Measurements from ENCODE around the gene ZDHHC1.

Gene ZDHHC1

DNA sequence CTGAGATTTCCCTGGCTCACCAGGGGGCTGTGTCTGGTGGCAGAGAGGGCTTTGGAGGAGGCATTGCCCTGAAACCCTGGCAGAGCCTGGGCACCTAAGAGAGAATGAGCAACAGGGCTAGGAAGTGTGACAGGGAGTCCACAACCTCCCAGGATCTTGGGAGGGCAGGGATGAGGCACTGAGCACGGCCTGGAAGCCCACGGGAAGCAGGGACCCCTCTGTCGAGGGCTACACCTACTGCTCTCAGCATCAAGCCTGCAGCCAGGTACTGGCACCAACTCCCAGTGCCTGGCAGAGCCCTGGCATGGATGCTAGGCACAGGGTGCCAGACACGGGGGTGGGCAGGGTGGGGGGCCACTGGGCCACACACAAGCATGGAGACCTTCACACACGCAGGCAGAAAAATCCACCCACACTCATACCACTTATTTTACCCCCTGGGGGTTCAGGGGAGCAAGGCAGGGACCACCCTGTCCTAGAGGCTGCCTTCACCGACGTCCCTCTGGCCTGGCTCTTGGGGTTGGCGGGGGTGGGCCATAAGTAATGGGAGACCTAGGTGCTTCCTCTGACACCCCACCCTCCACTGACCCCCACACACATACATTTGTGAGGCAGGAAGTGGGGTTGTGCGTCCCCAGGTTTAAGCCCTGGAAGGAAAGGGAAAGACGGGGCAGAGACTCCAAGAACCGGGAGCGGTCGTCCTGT is 13.7 kb upstream of the ZDHHC1 start:
- Histone ChIP-seq H3K36me3 (ENCODE audit: insufficient read depth, low read length) (no peaks in the 10 kb centered on the region), H3K27ac (ENCODE audit: low read depth, low read length) (no peak overlapping the region), H3K27me3 (ENCODE audit: insufficient read depth, low read length) (peaks cover 35% of the 10 kb centered on the region), H3K4me1 (ENCODE audit: insufficient read depth, low read length) (peaks cover 35% of the 10 kb centered on the region), H3K9ac (ENCODE audit: low read depth, low read length) (peak overlapping the region; percentile 86), H3K4me3 (ENCODE audit: low read length) (peak overlapping the region; percentile 71), H3K9me3 (ENCODE audit: insufficient read depth, low read depth, low read length) (no peaks in the 10 kb centered on the region)
- 37% methylated on average over 10 of the region's 13 CpGs for WGBS

- Histone ChIP-seq H3K4me1 (ENCODE audit: insufficient read depth, low read length) (peaks cover 41% of the 10 kb centered on the region), H3K9me3 (ENCODE audit: insufficient read depth, low read depth, low read length) (no peaks in the 10 kb centered on the region), H3K36me3 (ENCODE audit: insufficient read depth, low read length) (no peaks in the 10 kb centered on the region), H3K9ac (ENCODE audit: low read depth, low read length) (no peak overlapping the region), H3K4me3 (ENCODE audit: low read length) (no peak overlapping the region), H3K27ac (ENCODE audit: low read depth, low read length) (no peak overlapping the region), H3K27me3 (ENCODE audit: insufficient read depth, low read length) (peaks cover 35% of the 10 kb centered on the region)
- 88% methylated on average over 3 of the region's 3 CpGs for WGBS
These were observed 12.9 kb upstream of the ZDHHC1 start for GRCh38 chr16:67429053-67429798.

GRCh38 chr16:67428146-67428731 is 12.0 kb upstream of the ZDHHC1 start:
- Histone ChIP-seq H3K9me3 (ENCODE audit: insufficient read depth, low read depth, low read length) (no peaks in the 10 kb centered on the region), H3K27me3 (ENCODE audit: insufficient read depth, low read length) (peaks cover 35% of the 10 kb centered on the region), H3K4me3 (ENCODE audit: low read length) (no peak overlapping the region), H3K27ac (ENCODE audit: low read depth, low read length) (no peak overlapping the region), H3K9ac (ENCODE audit: low read depth, low read length) (no peak overlapping the region), H3K4me1 (ENCODE audit: insufficient read depth, low read length) (peaks cover 46% of the 10 kb centered on the region), H3K36me3 (ENCODE audit: insufficient read depth, low read length) (no peaks in the 10 kb centered on the region)
- 32% methylated on average over 11 of the region's 11 CpGs for WGBS

- Histone ChIP-seq H3K9ac (ENCODE audit: low read depth, low read length) (no peak overlapping the region), H3K9me3 (ENCODE audit: insufficient read depth, low read depth, low read length) (no peaks in the 10 kb centered on the region), H3K4me3 (ENCODE audit: low read length) (no peak overlapping the region), H3K4me1 (ENCODE audit: insufficient read depth, low read length) (peaks cover 38% of the 10 kb centered on the region), H3K27ac (ENCODE audit: low read depth, low read length) (no peak overlapping the region), H3K36me3 (ENCODE audit: insufficient read depth, low read length) (no peaks in the 10 kb centered on the region), H3K27me3 (ENCODE audit: insufficient read depth, low read length) (peaks cover 32% of the 10 kb centered on the region)
- WGBS: 92% methylated on average over 7 of the region's 7 CpGs
These were observed 10.7 kb upstream of the ZDHHC1 start for GRCh38 chr16:67426950-67427349.

DNA sequence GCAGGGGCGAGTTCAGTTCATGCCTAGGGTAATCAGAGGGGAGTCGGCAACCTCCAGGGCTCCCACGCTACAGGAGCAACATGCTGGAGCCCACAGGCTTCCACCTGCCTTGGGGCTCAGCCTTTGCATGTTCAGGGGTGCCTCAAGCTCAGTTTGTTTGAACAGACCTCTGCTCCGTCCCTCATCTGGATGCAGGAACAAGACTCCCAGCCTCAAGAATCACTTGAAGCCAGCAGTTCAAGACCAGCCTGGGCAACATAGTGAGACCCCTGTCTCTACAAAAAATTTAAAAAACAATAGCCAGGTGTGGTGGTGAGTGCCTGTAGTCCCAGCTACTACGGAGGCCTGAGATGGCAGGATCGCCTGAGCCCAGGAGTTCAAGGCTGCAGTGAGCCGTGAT is 9.7 kb upstream of the ZDHHC1 start:
- Histone ChIP-seq H3K4me1 (ENCODE audit: insufficient read depth, low read length) (peaks cover 38% of the 10 kb centered on the region), H3K36me3 (ENCODE audit: insufficient read depth, low read length) (no peaks in the 10 kb centered on the region), H3K27ac (ENCODE audit: low read depth, low read length) (no peak overlapping the region), H3K27me3 (ENCODE audit: insufficient read depth, low read length) (peaks cover 25% of the 10 kb centered on the region), H3K9me3 (ENCODE audit: insufficient read depth, low read depth, low read length) (no peaks in the 10 kb centered on the region), H3K9ac (ENCODE audit: low read depth, low read length) (no peak overlapping the region), H3K4me3 (ENCODE audit: low read length) (no peak overlapping the region)
- WGBS: 90% methylated on average over 7 of the region's 7 CpGs

- Histone ChIP-seq H3K36me3 (ENCODE audit: insufficient read depth, low read length) (no peaks in the 10 kb centered on the region), H3K4me1 (ENCODE audit: insufficient read depth, low read length) (peaks cover 38% of the 10 kb centered on the region), H3K27ac (ENCODE audit: low read depth, low read length) (0 out of 2 replicates have a peak overlapping the region, but pooled peaks have one; percentile 2), H3K4me3 (ENCODE audit: low read length) (no peak overlapping the region), H3K9ac (ENCODE audit: low read depth, low read length) (no peak overlapping the region), H3K9me3 (ENCODE audit: insufficient read depth, low read depth, low read length) (no peaks in the 10 kb centered on the region), H3K27me3 (ENCODE audit: insufficient read depth, low read length) (peaks cover 23% of the 10 kb centered on the region)
- 77% methylated on average over 4 of the region's 4 CpGs for WGBS
These were observed 9.3 kb upstream of the ZDHHC1 start for GRCh38 chr16:67425580-67425979.

- H3K27me3 ChIP-seq (ENCODE audit: insufficient read depth, low read length): peaks cover 18% of the 10 kb centered on the region
- no peaks in the 10 kb centered on the region for H3K9me3 ChIP-seq (ENCODE audit: insufficient read depth, low read depth, low read length)
- 17% methylated on average over 5 of the region's 6 CpGs for WGBS
- no peaks in the 10 kb centered on the region for H3K36me3 ChIP-seq (ENCODE audit: insufficient read depth, low read length)
- peak overlapping the region; percentile 62; the same call in 1 of the 2 replicates for H3K9ac ChIP-seq (ENCODE audit: low read depth, low read length)
- peak overlapping the region; percentile 35; the same call in 1 of the 2 replicates for H3K4me3 ChIP-seq (ENCODE audit: low read length)
- peak overlapping the region; percentile 96; the same call in 1 of the 2 replicates for H3K27ac ChIP-seq (ENCODE audit: low read depth, low read length)
- peaks cover 38% of the 10 kb centered on the region for H3K4me1 ChIP-seq (ENCODE audit: insufficient read depth, low read length)
These were observed 8.8 kb upstream of the ZDHHC1 start for GRCh38 chr16:67425061-67425460.

DNA sequence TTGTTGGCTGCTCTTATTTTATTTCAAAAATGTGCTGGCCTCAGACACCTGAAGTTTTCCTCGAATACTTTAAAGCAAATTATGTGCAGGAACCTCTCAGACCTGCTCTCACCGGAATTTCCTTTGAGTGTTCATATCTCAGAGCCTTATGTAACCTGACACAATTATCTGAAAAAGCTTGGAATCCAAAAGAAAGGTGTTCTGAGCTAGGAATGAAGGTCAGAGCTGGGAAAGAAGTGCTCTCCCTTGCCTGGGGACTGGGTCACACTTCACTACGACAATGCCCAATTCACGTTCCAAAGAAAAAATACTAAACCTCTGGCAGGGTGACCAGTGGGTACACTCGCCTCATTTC is 8.0 kb upstream of the ZDHHC1 start:
- Histone ChIP-seq H3K9ac (ENCODE audit: low read depth, low read length) (peak overlapping the region; percentile 62), H3K27ac (ENCODE audit: low read depth, low read length) (peak overlapping the region; percentile 96), H3K4me3 (ENCODE audit: low read length) (peak overlapping the region; percentile 35), H3K9me3 (ENCODE audit: insufficient read depth, low read depth, low read length) (no peaks in the 10 kb centered on the region), H3K27me3 (ENCODE audit: insufficient read depth, low read length) (peaks cover 10% of the 10 kb centered on the region), H3K36me3 (ENCODE audit: insufficient read depth, low read length) (no peaks in the 10 kb centered on the region), H3K4me1 (ENCODE audit: insufficient read depth, low read length) (peaks cover 38% of the 10 kb centered on the region)
- WGBS: 17% methylated on average over 5 of the region's 5 CpGs

GRCh38 chr16:67423611-67424260 is 7.5 kb upstream of the ZDHHC1 start:
- Histone ChIP-seq H3K4me1 (ENCODE audit: insufficient read depth, low read length) (peaks cover 37% of the 10 kb centered on the region), H3K9me3 (ENCODE audit: insufficient read depth, low read depth, low read length) (no peaks in the 10 kb centered on the region), H3K36me3 (ENCODE audit: insufficient read depth, low read length) (no peaks in the 10 kb centered on the region), H3K9ac (ENCODE audit: low read depth, low read length) (0 out of 2 replicates have a peak overlapping the region, but pooled peaks have one; percentile 18), H3K27me3 (ENCODE audit: insufficient read depth, low read length) (peaks cover 5% of the 10 kb centered on the region; the same call in 1 of the 2 replicates), H3K27ac (ENCODE audit: low read depth, low read length) (peak overlapping the region; percentile 96), H3K4me3 (ENCODE audit: low read length) (peak overlapping the region; percentile 35)
- 18% methylated on average over 7 of the region's 9 CpGs for WGBS

GRCh38 chr16:67423015-67423414 is 6.7 kb upstream of the ZDHHC1 start:
- Histone ChIP-seq H3K4me1 (ENCODE audit: insufficient read depth, low read length) (peaks cover 34% of the 10 kb centered on the region), H3K9me3 (ENCODE audit: insufficient read depth, low read depth, low read length) (no peaks in the 10 kb centered on the region), H3K4me3 (ENCODE audit: low read length) (no peak overlapping the region), H3K9ac (ENCODE audit: low read depth, low read length) (no peak overlapping the region), H3K27me3 (ENCODE audit: insufficient read depth, low read length) (no peaks in the 10 kb centered on the region; the same call in 1 of the 2 replicates), H3K27ac (ENCODE audit: low read depth, low read length) (no peak overlapping the region), H3K36me3 (ENCODE audit: insufficient read depth, low read length) (no peaks in the 10 kb centered on the region)
- 88% methylated on average over 5 of the region's 5 CpGs for WGBS

- Histone ChIP-seq H3K9ac (ENCODE audit: low read depth, low read length) (no peak overlapping the region), H3K27ac (ENCODE audit: low read depth, low read length) (peak overlapping the region; percentile 37; the same call in 1 of the 2 replicates)
These were observed 4.8 kb upstream of the ZDHHC1 start for GRCh38 chr16:67421030-67421429.

More at GRCh38 chr16:67421030-67421429, 4.8 kb upstream of the ZDHHC1 start:
- Histone ChIP-seq H3K9me3 (ENCODE audit: insufficient read depth, low read depth, low read length) (no peaks in the 10 kb centered on the region), H3K4me3 (ENCODE audit: low read length) (no peak overlapping the region), H3K27me3 (ENCODE audit: insufficient read depth, low read length) (no peaks in the 10 kb centered on the region; the same call in 1 of the 2 replicates), H3K36me3 (ENCODE audit: insufficient read depth, low read length) (no peaks in the 10 kb centered on the region), H3K4me1 (ENCODE audit: insufficient read depth, low read length) (peaks cover 34% of the 10 kb centered on the region)
- 67% methylated on average over 4 of the region's 4 CpGs for WGBS

Measured in HUES64 (cell line).